Neural cell (in vitro differentiated cells): ENCODE data around the gene AHCTF1.

Source experiments
- EZH2 ChIP-seq: fragments of 200-600, 300-800 bp; shearing (Covaris generic), sonication (generic); IDR thresholded peaks from 2 replicates; pipeline ENCODE4 v1.6.1; 2014; ENCODE audit warnings: antibody characterized with exemption, low read length, borderline replicate concordance, mild to moderate bottlenecking; ENCODE audit not compliant: insufficient read depth, poor library complexity, severe bottlenecking
- MXI1 ChIP-seq: fragments of 450-650 bp; conservative IDR thresholded peaks from 2 replicates; pipeline ENCODE4 v1.6.1; 2014; ENCODE audit warnings: antibody characterized with exemption, mild to moderate bottlenecking; ENCODE audit not compliant: poor library complexity, severe bottlenecking
- POLR2AphosphoS5 ChIP-seq: IDR thresholded peaks from 2 replicates; pipeline ENCODE4 v1.6.1; 2012
- SMC3 ChIP-seq: fragments of 450-650 bp; conservative IDR thresholded peaks from 2 replicates; pipeline ENCODE4 v1.6.1; 2014; ENCODE audit warnings: antibody characterized with exemption, mild to moderate bottlenecking, moderate library complexity; ENCODE audit not compliant: poor library complexity
- TF ChIP-seq, protein P1 (sequence below): fragments of 450-650 bp; IDR thresholded peaks from 2 replicates; pipeline ENCODE4 v1.5.1; 2014; ENCODE audit warnings: antibody characterized with exemption, mild to moderate bottlenecking, moderate library complexity; ENCODE audit not compliant: poor library complexity, severe bottlenecking

DNA sequence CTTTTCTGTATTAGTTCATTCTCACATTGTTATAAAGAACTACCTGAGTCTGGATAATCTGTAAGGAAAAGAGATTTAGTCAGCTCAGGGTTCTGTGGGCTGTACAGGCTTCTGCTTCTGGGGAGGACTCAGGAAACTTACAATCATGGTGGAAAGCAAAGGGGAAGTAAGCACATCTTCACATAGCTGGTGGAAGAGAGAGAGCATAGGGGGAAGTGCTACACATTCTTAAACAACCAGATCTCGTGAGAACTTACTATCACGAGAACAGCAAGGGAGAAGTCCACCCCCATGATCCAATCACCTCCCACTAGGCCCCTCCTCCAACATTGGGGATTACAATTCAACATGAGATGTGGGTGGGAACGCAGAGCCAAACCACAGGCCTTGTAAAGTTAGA is 37.9 kb upstream of the AHCTF1 start:
- TF ChIP-seq, protein P1, sequence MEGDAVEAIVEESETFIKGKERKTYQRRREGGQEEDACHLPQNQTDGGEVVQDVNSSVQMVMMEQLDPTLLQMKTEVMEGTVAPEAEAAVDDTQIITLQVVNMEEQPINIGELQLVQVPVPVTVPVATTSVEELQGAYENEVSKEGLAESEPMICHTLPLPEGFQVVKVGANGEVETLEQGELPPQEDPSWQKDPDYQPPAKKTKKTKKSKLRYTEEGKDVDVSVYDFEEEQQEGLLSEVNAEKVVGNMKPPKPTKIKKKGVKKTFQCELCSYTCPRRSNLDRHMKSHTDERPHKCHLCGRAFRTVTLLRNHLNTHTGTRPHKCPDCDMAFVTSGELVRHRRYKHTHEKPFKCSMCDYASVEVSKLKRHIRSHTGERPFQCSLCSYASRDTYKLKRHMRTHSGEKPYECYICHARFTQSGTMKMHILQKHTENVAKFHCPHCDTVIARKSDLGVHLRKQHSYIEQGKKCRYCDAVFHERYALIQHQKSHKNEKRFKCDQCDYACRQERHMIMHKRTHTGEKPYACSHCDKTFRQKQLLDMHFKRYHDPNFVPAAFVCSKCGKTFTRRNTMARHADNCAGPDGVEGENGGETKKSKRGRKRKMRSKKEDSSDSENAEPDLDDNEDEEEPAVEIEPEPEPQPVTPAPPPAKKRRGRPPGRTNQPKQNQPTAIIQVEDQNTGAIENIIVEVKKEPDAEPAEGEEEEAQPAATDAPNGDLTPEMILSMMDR: no peak
- TF ChIP-seq EZH2 (no peak), MXI1 (no peak), SMC3 (no peak), POLR2AphosphoS5 (no peak)
